ENCODE data around the gene DONSON.
"Not testable (repeated sequence)": the region's sequence is repeated elsewhere in the genome, so short reads cannot be mapped to it uniquely, and the experiment has no call there.

The DONSON gene

DNA sequence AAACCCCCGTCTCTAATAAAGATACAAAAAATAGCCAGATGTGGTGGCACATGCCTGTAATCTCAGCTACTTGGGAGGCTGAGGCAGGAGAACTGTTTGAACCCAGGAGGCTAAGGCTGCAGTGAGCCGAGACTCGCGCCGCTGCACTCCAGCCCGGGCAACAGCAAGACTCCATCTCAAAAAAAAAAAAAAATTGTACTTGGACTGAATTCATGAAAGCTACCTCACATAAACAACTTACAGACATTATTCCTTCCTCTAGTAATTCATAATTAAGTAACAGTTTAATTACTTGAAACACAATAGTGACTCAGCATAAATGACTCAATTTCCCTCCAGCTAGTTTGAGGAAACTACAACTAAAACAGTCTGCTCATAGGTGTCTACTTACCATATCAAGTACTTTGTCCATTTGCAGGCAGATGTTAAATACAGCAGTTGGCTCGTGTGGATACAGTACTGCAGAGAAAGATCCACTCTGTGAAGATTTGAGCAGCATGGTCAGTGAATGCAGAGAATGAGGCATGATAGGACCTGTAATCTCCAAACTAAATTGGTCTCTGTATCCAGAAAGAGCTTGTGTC, 9.4 kb downstream of the DONSON start:
- in situ Hi-C loops (cut with MboI; ENCODE audit: low pct_unique_long_range_greater_than_20kb, low sequenced_read_pairs, unreplicated experiment), result no loop called here
- TF ChIP-seq, protein P1, sequence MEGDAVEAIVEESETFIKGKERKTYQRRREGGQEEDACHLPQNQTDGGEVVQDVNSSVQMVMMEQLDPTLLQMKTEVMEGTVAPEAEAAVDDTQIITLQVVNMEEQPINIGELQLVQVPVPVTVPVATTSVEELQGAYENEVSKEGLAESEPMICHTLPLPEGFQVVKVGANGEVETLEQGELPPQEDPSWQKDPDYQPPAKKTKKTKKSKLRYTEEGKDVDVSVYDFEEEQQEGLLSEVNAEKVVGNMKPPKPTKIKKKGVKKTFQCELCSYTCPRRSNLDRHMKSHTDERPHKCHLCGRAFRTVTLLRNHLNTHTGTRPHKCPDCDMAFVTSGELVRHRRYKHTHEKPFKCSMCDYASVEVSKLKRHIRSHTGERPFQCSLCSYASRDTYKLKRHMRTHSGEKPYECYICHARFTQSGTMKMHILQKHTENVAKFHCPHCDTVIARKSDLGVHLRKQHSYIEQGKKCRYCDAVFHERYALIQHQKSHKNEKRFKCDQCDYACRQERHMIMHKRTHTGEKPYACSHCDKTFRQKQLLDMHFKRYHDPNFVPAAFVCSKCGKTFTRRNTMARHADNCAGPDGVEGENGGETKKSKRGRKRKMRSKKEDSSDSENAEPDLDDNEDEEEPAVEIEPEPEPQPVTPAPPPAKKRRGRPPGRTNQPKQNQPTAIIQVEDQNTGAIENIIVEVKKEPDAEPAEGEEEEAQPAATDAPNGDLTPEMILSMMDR (IDR thresholded peaks at IDR 0.05; ENCODE audit: extremely low read depth, insufficient read depth, missing control alignments), result no peak
- DNase-seq (ENCODE audit: low spot score), result no peak

- DNase-seq (ENCODE audit: low spot score), result no peak
- in situ Hi-C loops (cut with MboI; ENCODE audit: low pct_unique_long_range_greater_than_20kb, low sequenced_read_pairs, unreplicated experiment), result no loop called here
- TF ChIP-seq, protein P1 (IDR thresholded peaks at IDR 0.05; ENCODE audit: extremely low read depth, insufficient read depth, missing control alignments), result no peak
These were observed 10.3 kb downstream of the DONSON start for GRCh38 chr21:33578214-33578613.

DNA sequence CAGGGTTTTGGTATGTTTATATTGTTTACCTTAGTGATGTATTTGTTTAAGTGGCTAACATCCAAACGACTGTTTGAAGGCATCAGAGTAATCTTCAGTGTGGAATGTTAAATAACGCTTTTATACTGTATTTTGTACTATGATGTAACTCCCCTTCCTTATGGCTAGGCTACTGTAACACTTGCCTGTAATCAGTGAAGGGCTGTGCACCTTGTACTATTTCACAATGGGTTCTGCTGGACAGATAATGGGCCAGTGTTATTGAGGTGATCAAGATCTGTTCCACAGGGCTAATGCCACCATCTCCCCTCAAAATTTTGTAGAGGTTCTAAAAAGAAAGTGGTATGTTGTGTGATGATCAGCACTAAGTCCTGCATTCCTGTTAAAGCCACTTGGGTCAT, 11.7 kb downstream of the DONSON start:
- in situ Hi-C loops (cut with MboI; ENCODE audit: low pct_unique_long_range_greater_than_20kb, low sequenced_read_pairs, unreplicated experiment); DNase-seq (ENCODE audit: low spot score): not testable (repeated sequence)

- TF ChIP-seq, protein P1 (IDR thresholded peaks at IDR 0.05; ENCODE audit: extremely low read depth, insufficient read depth, missing control alignments), result no peak
- in situ Hi-C loops (cut with MboI; ENCODE audit: low pct_unique_long_range_greater_than_20kb, low sequenced_read_pairs, unreplicated experiment), result no loop called here
- no peak for DNase-seq (ENCODE audit: low spot score)
These were observed 16.1 kb downstream of the DONSON start for GRCh38 chr21:33572350-33572749.

GRCh38 chr21:33569991-33570390, 18.5 kb downstream of the DONSON start:
- TF ChIP-seq, protein P1 (IDR thresholded peaks at IDR 0.05; ENCODE audit: extremely low read depth, insufficient read depth, missing control alignments), result no peak
- no peak for DNase-seq (ENCODE audit: low spot score)
- in situ Hi-C loops (cut with MboI; ENCODE audit: low pct_unique_long_range_greater_than_20kb, low sequenced_read_pairs, unreplicated experiment), result no loop called here

DNA sequence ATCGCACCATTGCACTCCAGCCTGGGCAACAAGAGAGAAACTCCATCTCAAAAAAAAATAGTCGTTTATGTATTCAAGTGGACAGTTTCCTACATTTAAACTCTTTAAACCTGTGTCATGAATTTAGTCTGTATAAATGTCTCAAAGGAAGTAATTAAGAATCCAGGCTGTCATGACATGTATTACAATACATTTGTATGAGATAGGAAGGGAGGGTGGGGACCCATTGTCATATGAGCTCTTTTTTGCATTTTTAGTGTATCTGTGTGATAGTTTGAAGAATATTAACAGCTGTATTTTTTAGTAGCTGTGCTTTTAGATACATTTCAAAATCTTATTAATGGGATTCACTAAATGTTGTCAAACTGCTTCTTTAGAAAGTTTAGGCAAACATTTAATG, 20.0 kb downstream of the DONSON start:
- TF ChIP-seq, protein P1 (IDR thresholded peaks at IDR 0.05; ENCODE audit: extremely low read depth, insufficient read depth, missing control alignments), result no peak
- no peak for DNase-seq (ENCODE audit: low spot score)
- in situ Hi-C loops (cut with MboI; ENCODE audit: low pct_unique_long_range_greater_than_20kb, low sequenced_read_pairs, unreplicated experiment), result no loop called here

GRCh38 chr21:33567914-33568313, 20.6 kb downstream of the DONSON start:
- in situ Hi-C loops (cut with MboI; ENCODE audit: low pct_unique_long_range_greater_than_20kb, low sequenced_read_pairs, unreplicated experiment), result no loop called here
- TF ChIP-seq, protein P1 (IDR thresholded peaks at IDR 0.05; ENCODE audit: extremely low read depth, insufficient read depth, missing control alignments), result no peak

More at GRCh38 chr21:33567914-33568313, 20.6 kb downstream of the DONSON start:
- no peak for DNase-seq (ENCODE audit: low spot score)

All from GM13977 (cell line).